Motor neuron (in vitro differentiated cells): ENCODE measurements around the gene MLPH. TPM values are rescaled to one million over a fixed set of nuclear protein-coding genes. Genes with fewer than 3 reads are reported as not detected.
A peak's percentile ranks its signal among the peaks of the same experiment; 100 is the strongest.

Source experiments
- ATAC-seq, 8 experiments: fragments of 200-7000 bp; cut with Tn5 transposase; replicated peaks in 6 of 8; 2 replicates each; pipeline ENCODE4 v1.8.0; 2021; ENCODE audit warnings: mild to moderate bottlenecking in 8 of 8, moderate library complexity in 8 of 8
- H3K27ac ChIP-seq, 2 donors: fragments of 250-450 bp; sonication (Bioruptor Pico); 2 replicates each; pipeline ENCODE4 v1.9.0; 2021; ENCODE audit warnings: antibody characterized with exemption in 2 of 2, mild to moderate bottlenecking in 2 of 2, moderate library complexity in 1 of 2
- H3K4me1 ChIP-seq, 2 donors: fragments of 250-450 bp; sonication (Bioruptor Pico); replicated peaks in 1 of 2; 2 replicates each; pipeline ENCODE4 v1.6.1; 2021; ENCODE audit warnings: antibody characterized with exemption in 2 of 2, mild to moderate bottlenecking in 2 of 2, moderate library complexity in 1 of 2
- H3K4me3 ChIP-seq, 5 donors: fragments of 250-450 bp; sonication (Bioruptor Pico); 2 replicates each; pipeline ENCODE4 v1.9.0; 2021; ENCODE audit warnings: antibody characterized with exemption in 5 of 5, mild to moderate bottlenecking in 5 of 5, moderate library complexity in 4 of 5
- WGBS, 10 experiments: fragments of 450-650 bp; shearing (Covaris generic); methylation state at CpG; one replicate each; pipeline ENCODE4 v1.0.0; 2022; 5-methylcytosine and 5-hydroxymethylcytosine counted together
- in situ Hi-C, 9 experiments: fragments of 400-800 bp; cut with MboI; loops; one replicate each; pipeline ENCODE4 v1.15.0; 2021; ENCODE audit warnings: low sequenced_read_pairs in 9 of 9, low pct_unique_long_range_greater_than_20kb in 2 of 9; ENCODE audit not compliant: unreplicated experiment in 9 of 9
- total RNA-seq, 8 experiments: library from RNA; unstranded; fragments of 300-600 nt; gene quantifications; 2 replicates each; pipeline versions ENCODE4 v1.2.3 to v1.2.4, GENCODE V29; 2022

MLPH gene
- total RNA-seq, 8 experiments from 2014 or later, result 0.11 to 1.3 (median 0.46) TPM; not detected in 1

GRCh38 chr2:237511885-237512405 lies 24.9 kb downstream of the MLPH start:
- no peak overlapping the region for H3K27ac ChIP-seq
- peaks cover 0 to 15% of the 10 kb centered on the region in 2 donors for H3K4me1 ChIP-seq
- ATAC-seq, result no peak

GRCh38 chr2:237512774-237513466 lies 25.9 kb downstream of the MLPH start:
- H3K27ac ChIP-seq, result no peak overlapping the region

More at GRCh38 chr2:237511885-237512405, 24.9 kb downstream of the MLPH start:
- 63 to 100% (median 83%) methylated on average over 1 to 6 of the region's 17 CpGs; no CpG with 5 or more reads in 3 of the 10 experiments for WGBS, 10 experiments
- in situ Hi-C loops, result loop anchor here in 2 of 9 experiments (5.0 to 25.0 kb wide), 2 partner anchors 60 to 225 kb away; no protein-coding TSS in a partner anchor
- H3K4me3 ChIP-seq, result no peak overlapping the region

GRCh38 chr2:237513693-237514092 lies 26.6 kb downstream of the MLPH start:
- peaks cover 0 to 15% of the 10 kb centered on the region in 2 donors for H3K4me1 ChIP-seq
- in situ Hi-C loops, result loop anchor here in 2 of 9 experiments (5.0 to 25.0 kb wide), 2 partner anchors 59 to 224 kb away; no protein-coding TSS in a partner anchor
- no peak for ATAC-seq
- no peak overlapping the region for H3K4me3 ChIP-seq
- 40 to 100% (median 89%) methylated on average over 1 to 9 of the region's 9 CpGs; no CpG with 5 or more reads in 2 of the 10 experiments for WGBS, 10 experiments
- no peak overlapping the region for H3K27ac ChIP-seq

More at GRCh38 chr2:237512774-237513466, 25.9 kb downstream of the MLPH start:
- in situ Hi-C loops, result loop anchor here in 2 of 9 experiments (5.0 to 25.0 kb wide), 2 partner anchors 59 to 224 kb away; no protein-coding TSS in a partner anchor
- Histone ChIP-seq H3K4me1 (peaks cover 0 to 15% of the 10 kb centered on the region in 2 donors), H3K4me3 (no peak overlapping the region)
- ATAC-seq, result peak; percentile 85 to 98 (median 88)
- 4 to 92% (median 50%) methylated on average over 2 to 11 of the region's 14 CpGs for WGBS, 10 experiments

GRCh38 chr2:237514474-237515130 lies 27.6 kb downstream of the MLPH start:
- H3K4me3 ChIP-seq, result no peak overlapping the region
- WGBS, 10 experiments, result 57 to 90% (median 77%) methylated on average over 1 to 6 of the region's 6 CpGs; no CpG with 5 or more reads in 2 of the 10 experiments
- ATAC-seq, result peak in 3 of 8 experiments; percentile 18 to 42 (median 18)
- in situ Hi-C loops, result loop anchor here in 2 of 9 experiments (5.0 to 25.0 kb wide), 2 partner anchors 58 to 223 kb away; no protein-coding TSS in a partner anchor
- H3K27ac ChIP-seq, result no peak overlapping the region
- H3K4me1 ChIP-seq, result peaks cover 0 to 15% of the 10 kb centered on the region in 2 donors

- in situ Hi-C loops, result loop anchor here in 1 of 9 experiments (25.0 kb wide), 1 partner anchor 222 kb away; no protein-coding TSS in a partner anchor
- WGBS, 10 experiments, result 68 to 100% (median 95%) methylated on average over 1 to 7 of the region's 16 CpGs; no CpG with 5 or more reads in 4 of the 10 experiments
- Histone ChIP-seq H3K4me3 (no peak overlapping the region), H3K4me1 (peaks cover 0 to 15% of the 10 kb centered on the region in 2 donors), H3K27ac (no peak overlapping the region)
- ATAC-seq, result peak in 1 of 8 experiments; percentile 33
These were observed 28.1 kb downstream of the MLPH start for GRCh38 chr2:237515166-237515565.

GRCh38 chr2:237515621-237516275 lies 28.7 kb downstream of the MLPH start:
- Histone ChIP-seq H3K4me3 (no peak overlapping the region), H3K27ac (no peak overlapping the region), H3K4me1 (peaks cover 0 to 15% of the 10 kb centered on the region in 2 donors)
- ATAC-seq, result no peak
- WGBS, 10 experiments, result 0 to 100% (median 59%) methylated on average over 1 to 4 of the region's 6 CpGs; no CpG with 5 or more reads in 5 of the 10 experiments
- in situ Hi-C loops, result loop anchor here in 1 of 9 experiments (25.0 kb wide), 1 partner anchor 222 kb away; no protein-coding TSS in a partner anchor

- WGBS, 10 experiments, result 44 to 94% (median 62%) methylated on average over 1 to 4 of the region's 4 CpGs; no CpG with 5 or more reads in 1 of the 10 experiments
- ATAC-seq, result no peak
- no peak overlapping the region for H3K4me3 ChIP-seq
- peaks cover 0 to 15% of the 10 kb centered on the region in 2 donors for H3K4me1 ChIP-seq
- H3K27ac ChIP-seq, result no peak overlapping the region
- in situ Hi-C loops, result loop anchor here in 1 of 9 experiments (25.0 kb wide), 1 partner anchor 220 kb away; no protein-coding TSS in a partner anchor
These were observed 30.1 kb downstream of the MLPH start for GRCh38 chr2:237517163-237517562.

- ATAC-seq, result no peak
- peaks cover 0 to 14% of the 10 kb centered on the region in 2 donors for H3K4me1 ChIP-seq
- H3K27ac ChIP-seq, result no peak overlapping the region
- in situ Hi-C loops, result loop anchor here in 1 of 9 experiments (25.0 kb wide), 1 partner anchor 219 kb away; no protein-coding TSS in a partner anchor
- 36 to 67% (median 58%) methylated on average over 1 of the region's 1 CpG; no CpG with 5 or more reads in 6 of the 10 experiments for WGBS, 10 experiments
- H3K4me3 ChIP-seq, result no peak overlapping the region
These were observed 30.9 kb downstream of the MLPH start for GRCh38 chr2:237517990-237518389.

- ATAC-seq, result no peak
- WGBS, 10 experiments, result 0 to 97% (median 51%) methylated on average over 1 to 7 of the region's 14 CpGs; no CpG with 5 or more reads in 5 of the 10 experiments
- no peak overlapping the region for H3K27ac ChIP-seq
- peaks cover 0 to 5% of the 10 kb centered on the region in 2 donors for H3K4me1 ChIP-seq
- in situ Hi-C loops, result loop anchor here in 1 of 9 experiments (25.0 kb wide), 1 partner anchor 218 kb away; no protein-coding TSS in a partner anchor
- H3K4me3 ChIP-seq, result no peak overlapping the region
These were observed 32.6 kb downstream of the MLPH start for GRCh38 chr2:237519506-237520245.

GRCh38 chr2:237520290-237520689 lies 33.2 kb downstream of the MLPH start:
- WGBS, 10 experiments, result 70 to 100% (median 80%) methylated on average over 1 to 3 of the region's 6 CpGs; no CpG with 5 or more reads in 3 of the 10 experiments
- no peak for ATAC-seq

GRCh38 chr2:237524631-237525030 lies 37.6 kb downstream of the MLPH start:
- WGBS, 10 experiments, result 40 to 77% (median 66%) methylated on average over 1 to 3 of the region's 6 CpGs; no CpG with 5 or more reads in 7 of the 10 experiments
- Histone ChIP-seq H3K4me1 (no peaks in the 10 kb centered on the region), H3K4me3 (no peak overlapping the region), H3K27ac (no peak overlapping the region)
- in situ Hi-C loops, result loop anchor here in 1 of 9 experiments (25.0 kb wide), 1 partner anchor 213 kb away; no protein-coding TSS in a partner anchor
- ATAC-seq, result no peak

More at GRCh38 chr2:237520290-237520689, 33.2 kb downstream of the MLPH start:
- Histone ChIP-seq H3K4me3 (no peak overlapping the region), H3K4me1 (no peaks in the 10 kb centered on the region), H3K27ac (no peak overlapping the region)
- in situ Hi-C loops, result loop anchor here in 1 of 9 experiments (25.0 kb wide), 1 partner anchor 217 kb away; no protein-coding TSS in a partner anchor
